ENCODE measurements around the gene RPL28.
A peak's percentile ranks its signal among the peaks of the same experiment; 100 is the strongest.

RPL28 gene

DNA sequence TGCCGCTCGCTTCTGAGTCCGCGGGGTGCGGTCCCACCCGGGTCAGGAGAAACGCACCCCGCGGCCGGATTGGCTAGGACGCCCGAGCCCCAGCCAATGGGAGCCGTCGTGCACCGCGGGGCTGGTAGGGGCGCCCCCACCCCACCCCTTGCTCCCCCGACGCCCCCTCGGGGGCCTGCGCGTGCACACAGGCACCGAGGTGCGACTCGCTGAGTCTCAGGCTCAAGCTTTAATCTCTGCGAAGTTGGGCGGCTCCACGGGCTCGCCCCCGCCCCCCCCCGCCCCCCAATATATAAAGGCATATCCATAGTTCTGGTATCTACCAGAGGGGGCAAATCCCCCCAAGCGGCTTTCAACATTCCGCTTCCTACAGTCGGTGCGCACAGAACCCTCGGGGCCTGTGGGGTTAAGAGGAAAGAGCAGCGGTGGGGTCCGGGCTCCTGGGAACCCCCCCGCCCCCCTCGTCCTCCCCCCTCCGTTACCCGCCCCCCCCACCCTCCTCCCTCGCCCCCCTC, 31.0 kb upstream of the RPL28 start, which contains the start of gene COX6B2:
TSS of gene COX6B2 (minus strand) at position 22 of the 515 bp plus-strand sequence. CDS start 198 bp downstream, outside the sequence.
- Histone ChIP-seq H3K27me3 (ENCODE audit: control insufficient read depth in 1 of 2, insufficient read depth in 2 of 2, low read length in 2 of 2) (peaks cover 29 to 51% of the 10 kb centered on the region in 2 donors), H3K9me3 (ENCODE audit: low read length) (no peaks in the 10 kb centered on the region), H3K4me3 (ENCODE audit: low read depth in 1 of 2, low read length in 2 of 2) (peak within 1 kb of the TSS in 1 of 2 donors; percentile 14), H3K27ac (ENCODE audit: low read depth, low read length) (no peak within 1 kb of the TSS), H3K36me3 (ENCODE audit: insufficient read depth, low read length) (no peaks in the 10 kb centered on the region), H3K9ac (ENCODE audit: low read length) (no peak within 1 kb of the TSS), H3K4me1 (ENCODE audit: insufficient read depth, low read length) (peaks cover 8% of the 10 kb centered on the region)

DNA sequence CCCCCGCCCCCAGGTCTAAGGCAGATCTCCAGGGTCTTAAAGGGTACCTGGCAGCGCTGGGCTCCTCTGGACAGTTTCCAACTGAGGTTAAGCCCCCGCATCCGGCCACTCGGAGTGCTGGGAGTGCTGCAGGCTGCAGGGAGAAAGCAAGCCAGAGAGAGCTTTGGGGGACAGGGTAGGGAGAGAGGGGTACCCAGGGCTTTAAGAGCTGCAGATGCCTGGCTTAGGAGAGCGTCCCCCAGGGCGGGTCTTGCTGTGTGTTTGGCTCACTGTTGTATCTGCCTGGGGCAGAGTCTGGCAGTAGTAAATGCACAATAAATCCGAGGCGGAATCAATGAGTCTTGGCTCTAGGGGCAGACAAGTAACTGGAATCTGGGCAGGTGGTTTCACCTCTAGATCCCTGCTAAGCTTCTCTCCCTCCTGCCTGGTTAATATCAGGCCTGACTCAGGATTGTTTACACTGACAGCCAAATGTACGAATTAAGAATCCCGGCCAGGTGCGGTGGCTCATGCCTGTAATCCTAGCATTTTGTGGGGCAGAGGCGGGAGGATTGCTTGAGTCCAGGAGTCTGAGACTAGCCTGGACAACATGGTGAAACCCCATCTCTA, 30.4 kb upstream of the RPL28 start:
- no peak overlapping the region for H3K27ac ChIP-seq (ENCODE audit: low read depth, low read length)

GRCh38 chr19:55358493-55358892, 27.2 kb upstream of the RPL28 start:
- Histone ChIP-seq H3K9ac (ENCODE audit: low read length) (no peak overlapping the region), H3K27ac (ENCODE audit: low read depth, low read length) (no peak overlapping the region), H3K36me3 (ENCODE audit: insufficient read depth, low read length) (no peaks in the 10 kb centered on the region), H3K4me1 (ENCODE audit: insufficient read depth, low read length) (peaks cover 3% of the 10 kb centered on the region), H3K9me3 (ENCODE audit: low read length) (no peaks in the 10 kb centered on the region), H3K4me3 (ENCODE audit: low read depth in 1 of 2, low read length in 2 of 2) (no peak overlapping the region), H3K27me3 (ENCODE audit: control insufficient read depth in 1 of 2, insufficient read depth in 2 of 2, low read length in 2 of 2) (peaks cover 4 to 33% of the 10 kb centered on the region in 2 donors)

More for the DNA sequence above, 30.4 kb upstream of the RPL28 start:
- Histone ChIP-seq H3K4me1 (ENCODE audit: insufficient read depth, low read length) (peaks cover 8% of the 10 kb centered on the region), H3K36me3 (ENCODE audit: insufficient read depth, low read length) (no peaks in the 10 kb centered on the region), H3K4me3 (ENCODE audit: low read depth in 1 of 2, low read length in 2 of 2) (no peak overlapping the region), H3K9me3 (ENCODE audit: low read length) (no peaks in the 10 kb centered on the region), H3K9ac (ENCODE audit: low read length) (no peak overlapping the region), H3K27me3 (ENCODE audit: control insufficient read depth in 1 of 2, insufficient read depth in 2 of 2, low read length in 2 of 2) (peaks cover 29 to 51% of the 10 kb centered on the region in 2 donors)

GRCh38 chr19:55358943-55359908, 26.5 kb upstream of the RPL28 start:
- Histone ChIP-seq H3K9me3 (ENCODE audit: low read length) (no peaks in the 10 kb centered on the region), H3K9ac (ENCODE audit: low read length) (no peak overlapping the region), H3K27me3 (ENCODE audit: control insufficient read depth in 1 of 2, insufficient read depth in 2 of 2, low read length in 2 of 2) (peaks cover 0 to 25% of the 10 kb centered on the region in 2 donors), H3K36me3 (ENCODE audit: insufficient read depth, low read length) (no peaks in the 10 kb centered on the region), H3K27ac (ENCODE audit: low read depth, low read length) (no peak overlapping the region), H3K4me3 (ENCODE audit: low read depth in 1 of 2, low read length in 2 of 2) (no peak overlapping the region), H3K4me1 (ENCODE audit: insufficient read depth, low read length) (no peaks in the 10 kb centered on the region)

DNA sequence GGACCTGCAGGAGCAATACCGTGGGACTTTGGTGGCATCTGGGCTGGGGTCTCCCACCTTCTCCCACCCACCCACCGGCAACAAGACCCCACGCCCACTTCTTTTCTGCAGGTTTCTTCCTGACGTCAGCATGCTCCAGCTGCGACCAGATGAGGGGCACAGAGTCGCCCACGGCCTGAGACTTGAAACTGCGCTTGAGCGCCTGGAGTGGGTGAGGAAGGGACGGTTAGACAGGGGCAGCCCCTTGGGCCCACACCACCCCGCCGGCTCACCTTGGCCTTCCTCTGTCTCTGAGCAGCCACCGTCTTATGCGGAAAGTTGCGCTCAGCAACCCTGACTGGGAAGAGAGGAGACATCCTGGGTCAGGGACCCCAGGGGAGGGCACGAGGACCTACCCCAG, 24.8 kb upstream of the RPL28 start:
- Histone ChIP-seq H3K27ac (ENCODE audit: low read depth, low read length) (no peak overlapping the region), H3K9ac (ENCODE audit: low read length) (no peak overlapping the region), H3K9me3 (ENCODE audit: low read length) (no peaks in the 10 kb centered on the region), H3K27me3 (ENCODE audit: control insufficient read depth in 1 of 2, insufficient read depth in 2 of 2, low read length in 2 of 2) (peaks cover 0 to 11% of the 10 kb centered on the region in 2 donors), H3K4me1 (ENCODE audit: insufficient read depth, low read length) (no peaks in the 10 kb centered on the region), H3K4me3 (ENCODE audit: low read depth in 1 of 2, low read length in 2 of 2) (no peak overlapping the region), H3K36me3 (ENCODE audit: insufficient read depth, low read length) (no peaks in the 10 kb centered on the region)

GRCh38 chr19:55362174-55362989, 23.4 kb upstream of the RPL28 start:
- H3K36me3 ChIP-seq (ENCODE audit: insufficient read depth, low read length) = no peaks in the 10 kb centered on the region
- no peak overlapping the region for H3K9ac ChIP-seq (ENCODE audit: low read length)
- H3K27ac ChIP-seq (ENCODE audit: low read depth, low read length) = no peak overlapping the region
- peaks cover 0 to 11% of the 10 kb centered on the region in 2 donors for H3K27me3 ChIP-seq (ENCODE audit: control insufficient read depth in 1 of 2, insufficient read depth in 2 of 2, low read length in 2 of 2)
- no peaks in the 10 kb centered on the region for H3K9me3 ChIP-seq (ENCODE audit: low read length)
- no peaks in the 10 kb centered on the region for H3K4me1 ChIP-seq (ENCODE audit: insufficient read depth, low read length)
- H3K4me3 ChIP-seq (ENCODE audit: low read depth in 1 of 2, low read length in 2 of 2) = no peak overlapping the region

DNA sequence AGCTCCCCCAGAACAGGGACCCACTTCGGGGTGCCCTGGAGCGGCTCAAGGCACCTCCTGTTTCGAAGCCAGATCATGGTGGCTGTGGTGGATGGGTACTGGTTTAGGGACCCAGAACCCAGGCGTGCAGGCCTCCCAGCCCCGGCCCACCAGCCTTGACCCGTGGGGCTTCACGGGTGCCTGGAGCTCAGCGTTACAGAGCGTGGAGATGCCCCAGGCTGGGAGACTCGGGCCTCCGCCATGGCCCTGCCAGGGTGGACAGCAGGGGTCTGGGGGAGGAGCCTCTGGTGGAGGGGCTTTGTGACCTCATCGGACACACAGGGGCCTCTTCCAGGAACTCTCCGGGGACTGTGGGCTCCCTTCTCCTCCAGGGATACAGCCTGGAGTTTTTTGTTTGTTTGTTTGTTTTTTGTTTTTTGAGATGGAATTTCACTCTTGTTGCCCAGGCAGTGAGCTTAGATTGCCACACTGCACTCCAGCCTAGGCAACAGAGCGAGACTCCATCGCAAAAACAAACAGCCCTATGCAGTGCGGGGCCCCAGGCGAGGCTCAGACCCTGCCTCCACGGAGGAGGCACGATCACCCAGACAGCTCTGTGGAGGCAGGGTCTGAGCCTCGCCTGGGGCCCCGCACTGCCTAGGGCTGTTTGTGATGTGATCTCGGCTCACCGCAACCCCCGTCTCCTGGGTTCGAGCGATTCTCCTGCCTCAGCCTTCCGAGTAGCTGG, 22.6 kb upstream of the RPL28 start, which contains the start of gene GARIN5B:
TSS of gene GARIN5B (minus strand) at position 271 of the 727 bp plus-strand sequence. CDS start at position 77, 194 bp downstream.
- Histone ChIP-seq H3K27ac (ENCODE audit: low read depth, low read length) (no peak within 1 kb of the TSS), H3K4me3 (ENCODE audit: low read depth in 1 of 2, low read length in 2 of 2) (no peak within 1 kb of the TSS), H3K27me3 (ENCODE audit: control insufficient read depth in 1 of 2, insufficient read depth in 2 of 2, low read length in 2 of 2) (peaks cover 0 to 18% of the 10 kb centered on the region in 2 donors), H3K36me3 (ENCODE audit: insufficient read depth, low read length) (no peaks in the 10 kb centered on the region), H3K4me1 (ENCODE audit: insufficient read depth, low read length) (no peaks in the 10 kb centered on the region), H3K9me3 (ENCODE audit: low read length) (no peaks in the 10 kb centered on the region), H3K9ac (ENCODE audit: low read length) (no peak within 1 kb of the TSS)

DNA sequence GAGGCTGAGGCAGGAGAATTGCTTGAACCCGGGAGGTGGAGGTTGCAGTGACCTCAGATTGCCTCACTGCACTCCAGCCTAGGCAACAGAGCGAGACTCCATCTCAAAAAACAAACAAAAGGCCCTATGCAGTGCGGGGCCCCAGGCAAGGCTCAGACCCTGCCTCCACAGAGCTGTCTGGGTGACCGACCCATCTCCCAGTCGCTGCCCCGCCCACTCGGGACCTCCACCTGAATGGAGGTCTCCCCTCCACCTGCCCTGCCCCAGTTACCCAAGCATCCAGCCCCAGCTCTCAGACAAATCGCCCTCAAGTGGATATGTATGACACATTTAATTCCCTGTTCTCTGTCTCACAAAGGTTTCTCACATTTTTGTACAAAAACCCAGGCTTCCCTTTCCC, 20.5 kb upstream of the RPL28 start:
- Histone ChIP-seq H3K9me3 (ENCODE audit: low read length) (no peaks in the 10 kb centered on the region), H3K36me3 (ENCODE audit: insufficient read depth, low read length) (no peaks in the 10 kb centered on the region), H3K27me3 (ENCODE audit: control insufficient read depth in 1 of 2, insufficient read depth in 2 of 2, low read length in 2 of 2) (peaks cover 0 to 38% of the 10 kb centered on the region in 2 donors), H3K9ac (ENCODE audit: low read length) (no peak overlapping the region), H3K4me3 (ENCODE audit: low read depth in 1 of 2, low read length in 2 of 2) (no peak overlapping the region), H3K27ac (ENCODE audit: low read depth, low read length) (no peak overlapping the region), H3K4me1 (ENCODE audit: insufficient read depth, low read length) (no peaks in the 10 kb centered on the region)

DNA sequence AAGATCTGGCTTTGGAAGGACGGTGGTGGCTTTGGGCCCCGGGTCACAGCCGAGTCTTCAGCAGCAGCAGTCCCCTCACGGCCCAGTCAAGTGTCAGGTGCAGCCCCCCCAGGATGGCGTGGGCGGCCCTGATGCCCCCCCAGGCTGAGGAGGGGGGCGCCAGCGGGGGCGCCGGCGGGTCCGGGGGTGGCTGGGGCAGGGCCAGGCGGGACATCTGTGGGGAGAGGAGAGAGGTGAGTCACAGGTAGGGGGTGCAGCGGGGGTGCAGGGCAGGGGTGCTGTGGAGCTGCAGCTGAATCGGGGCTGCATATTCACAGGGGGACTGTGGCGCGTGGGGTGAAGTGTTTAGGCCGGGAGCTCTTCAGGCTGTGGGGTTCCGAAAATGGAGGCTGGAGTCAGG, 19.8 kb upstream of the RPL28 start:
- Histone ChIP-seq H3K9ac (ENCODE audit: low read length) (no peak overlapping the region), H3K4me3 (ENCODE audit: low read depth in 1 of 2, low read length in 2 of 2) (no peak overlapping the region), H3K9me3 (ENCODE audit: low read length) (no peaks in the 10 kb centered on the region), H3K36me3 (ENCODE audit: insufficient read depth, low read length) (no peaks in the 10 kb centered on the region), H3K27me3 (ENCODE audit: control insufficient read depth in 1 of 2, insufficient read depth in 2 of 2, low read length in 2 of 2) (peaks cover 4 to 45% of the 10 kb centered on the region in 2 donors), H3K27ac (ENCODE audit: low read depth, low read length) (no peak overlapping the region), H3K4me1 (ENCODE audit: insufficient read depth, low read length) (no peaks in the 10 kb centered on the region)

DNA sequence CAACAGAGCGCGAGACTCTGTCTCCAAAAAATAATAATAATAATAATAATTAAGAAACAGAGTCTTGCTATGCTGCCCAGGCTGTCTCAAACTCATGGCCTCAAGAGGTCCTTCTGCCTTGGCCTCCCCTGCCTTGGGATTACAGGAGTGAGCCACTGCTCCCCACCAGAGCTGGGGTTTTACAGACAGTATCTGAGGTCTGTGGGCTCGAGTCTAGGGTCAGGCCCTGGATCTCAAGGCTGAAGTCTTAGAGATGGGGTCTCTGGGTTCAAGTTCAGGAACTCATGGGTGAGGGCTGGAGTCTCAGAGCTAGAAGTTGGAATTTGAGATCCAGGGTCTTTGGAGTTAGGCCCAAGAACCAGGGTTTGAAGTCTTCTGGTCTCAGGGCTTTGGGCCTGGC, 18.9 kb upstream of the RPL28 start:
- Histone ChIP-seq H3K27me3 (ENCODE audit: control insufficient read depth in 1 of 2, insufficient read depth in 2 of 2, low read length in 2 of 2) (peaks cover 8 to 46% of the 10 kb centered on the region in 2 donors), H3K9ac (ENCODE audit: low read length) (no peak overlapping the region), H3K9me3 (ENCODE audit: low read length) (no peaks in the 10 kb centered on the region), H3K36me3 (ENCODE audit: insufficient read depth, low read length) (no peaks in the 10 kb centered on the region), H3K27ac (ENCODE audit: low read depth, low read length) (no peak overlapping the region), H3K4me1 (ENCODE audit: insufficient read depth, low read length) (no peaks in the 10 kb centered on the region), H3K4me3 (ENCODE audit: low read depth in 1 of 2, low read length in 2 of 2) (no peak overlapping the region)
